ENCODE results near the gene FUT2. TPM values are rescaled to one million over a fixed set of nuclear protein-coding genes. Genes with fewer than 3 reads are reported as not detected.
"Not testable (repeated sequence)": the region's sequence is repeated elsewhere in the genome, so short reads cannot be mapped to it uniquely, and the experiment has no call there.

The FUT2 gene
- total RNA-seq, 4 donors from 2014 or later: 0.19 TPM; not detected in 3

DNA sequence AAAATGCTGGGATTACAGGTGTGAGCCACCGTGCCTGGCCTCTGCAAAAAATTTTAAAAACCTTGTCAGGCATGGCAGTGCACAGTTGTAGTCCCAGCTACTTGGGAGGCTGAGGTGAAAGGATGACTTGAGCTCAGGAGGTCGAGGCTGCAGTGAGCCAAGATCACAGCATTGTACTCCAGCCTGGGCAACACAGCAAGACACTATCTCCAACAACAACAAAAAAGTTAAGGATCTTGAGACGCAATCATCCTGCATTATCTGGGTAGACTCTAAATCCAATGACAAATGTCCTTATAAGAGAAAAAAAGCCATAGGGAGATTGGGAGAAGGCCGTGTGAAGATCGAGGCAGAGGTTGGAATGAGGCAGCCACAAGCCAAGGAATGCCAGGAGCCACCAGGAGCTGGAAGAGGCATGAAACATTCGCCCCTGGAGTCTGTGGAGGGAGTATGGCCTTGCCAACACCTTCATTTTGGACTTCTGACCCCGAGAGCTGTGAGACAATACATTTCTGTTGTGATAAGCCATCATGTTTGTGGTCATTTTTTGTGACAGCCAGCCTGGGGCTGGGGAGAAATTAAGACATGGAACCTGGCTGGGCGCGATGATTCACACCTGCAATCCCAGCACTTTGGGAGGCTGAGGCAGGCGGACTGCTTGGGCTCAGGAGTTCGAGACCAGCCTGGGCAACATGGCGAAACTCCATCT lies 44.6 kb upstream of the FUT2 start:
- TF ChIP-seq POLR2A (IDR thresholded peaks at IDR 0.05): no peak
- TF ChIP-seq, protein P1, sequence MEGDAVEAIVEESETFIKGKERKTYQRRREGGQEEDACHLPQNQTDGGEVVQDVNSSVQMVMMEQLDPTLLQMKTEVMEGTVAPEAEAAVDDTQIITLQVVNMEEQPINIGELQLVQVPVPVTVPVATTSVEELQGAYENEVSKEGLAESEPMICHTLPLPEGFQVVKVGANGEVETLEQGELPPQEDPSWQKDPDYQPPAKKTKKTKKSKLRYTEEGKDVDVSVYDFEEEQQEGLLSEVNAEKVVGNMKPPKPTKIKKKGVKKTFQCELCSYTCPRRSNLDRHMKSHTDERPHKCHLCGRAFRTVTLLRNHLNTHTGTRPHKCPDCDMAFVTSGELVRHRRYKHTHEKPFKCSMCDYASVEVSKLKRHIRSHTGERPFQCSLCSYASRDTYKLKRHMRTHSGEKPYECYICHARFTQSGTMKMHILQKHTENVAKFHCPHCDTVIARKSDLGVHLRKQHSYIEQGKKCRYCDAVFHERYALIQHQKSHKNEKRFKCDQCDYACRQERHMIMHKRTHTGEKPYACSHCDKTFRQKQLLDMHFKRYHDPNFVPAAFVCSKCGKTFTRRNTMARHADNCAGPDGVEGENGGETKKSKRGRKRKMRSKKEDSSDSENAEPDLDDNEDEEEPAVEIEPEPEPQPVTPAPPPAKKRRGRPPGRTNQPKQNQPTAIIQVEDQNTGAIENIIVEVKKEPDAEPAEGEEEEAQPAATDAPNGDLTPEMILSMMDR (IDR thresholded peaks at IDR 0.05 in 4 of 5, conservative IDR thresholded peaks at IDR 0.05 in 1 of 5): no peak
- H3K27me3 ChIP-seq: no peaks in the 10 kb centered on the region
- no peaks in the 10 kb centered on the region for H3K9me3 ChIP-seq
- no peak overlapping the region for H3K4me3 ChIP-seq
- H3K27ac ChIP-seq: no peak overlapping the region
- in situ Hi-C loops (cut with MboI; ENCODE audit: low sequenced_read_pairs in 4 of 4) (loop anchor here in 1 of 4 donors (10.0 kb wide), 1 partner anchor 64 kb away; the partner anchor contains the start of gene MAMSTR), intact Hi-C loops (cut with DNase I; ENCODE audit: low total_unique reads) (no loop called here)
- ATAC-seq (no peak), DNase-seq (no peak)
- no peaks in the 10 kb centered on the region for H3K36me3 ChIP-seq
- peaks cover under 1 to 2% of the 10 kb centered on the region in 2 donors for H3K4me1 ChIP-seq

DNA sequence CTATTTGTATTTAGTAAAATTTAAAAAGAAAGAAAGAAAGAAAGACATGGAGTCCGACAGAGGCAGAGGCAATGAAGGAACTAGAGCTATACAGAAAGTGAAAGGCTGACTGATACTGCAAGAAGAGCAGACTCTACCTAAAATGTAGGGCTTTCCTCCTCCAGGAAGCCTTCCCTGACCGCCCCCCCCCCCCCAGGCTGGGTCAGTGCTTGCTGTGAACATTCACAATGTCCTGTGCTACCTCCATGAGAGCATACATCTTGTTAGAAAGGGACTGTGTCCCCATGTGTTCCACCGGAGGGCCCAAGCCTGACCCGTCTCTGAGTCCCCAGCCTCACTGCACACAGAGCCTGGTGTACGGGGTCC lies 44.1 kb upstream of the FUT2 start:
- intact Hi-C loops (cut with DNase I; ENCODE audit: low total_unique reads) (no loop called here), in situ Hi-C loops (cut with MboI; ENCODE audit: low sequenced_read_pairs in 4 of 4) (loop anchor here in 1 of 4 donors (10.0 kb wide), 1 partner anchor 63 kb away; the partner anchor contains the start of gene MAMSTR)
- Histone ChIP-seq H3K27ac (no peak overlapping the region), H3K4me3 (no peak overlapping the region), H3K36me3 (no peaks in the 10 kb centered on the region), H3K27me3 (no peaks in the 10 kb centered on the region), H3K9me3 (no peaks in the 10 kb centered on the region), H3K4me1 (no peaks in the 10 kb centered on the region)
- no peak for TF ChIP-seq POLR2A (IDR thresholded peaks at IDR 0.05)
- TF ChIP-seq, protein P1 (IDR thresholded peaks at IDR 0.05 in 4 of 5, conservative IDR thresholded peaks at IDR 0.05 in 1 of 5): no peak
- no peak for DNase-seq
- ATAC-seq: no peak

DNA sequence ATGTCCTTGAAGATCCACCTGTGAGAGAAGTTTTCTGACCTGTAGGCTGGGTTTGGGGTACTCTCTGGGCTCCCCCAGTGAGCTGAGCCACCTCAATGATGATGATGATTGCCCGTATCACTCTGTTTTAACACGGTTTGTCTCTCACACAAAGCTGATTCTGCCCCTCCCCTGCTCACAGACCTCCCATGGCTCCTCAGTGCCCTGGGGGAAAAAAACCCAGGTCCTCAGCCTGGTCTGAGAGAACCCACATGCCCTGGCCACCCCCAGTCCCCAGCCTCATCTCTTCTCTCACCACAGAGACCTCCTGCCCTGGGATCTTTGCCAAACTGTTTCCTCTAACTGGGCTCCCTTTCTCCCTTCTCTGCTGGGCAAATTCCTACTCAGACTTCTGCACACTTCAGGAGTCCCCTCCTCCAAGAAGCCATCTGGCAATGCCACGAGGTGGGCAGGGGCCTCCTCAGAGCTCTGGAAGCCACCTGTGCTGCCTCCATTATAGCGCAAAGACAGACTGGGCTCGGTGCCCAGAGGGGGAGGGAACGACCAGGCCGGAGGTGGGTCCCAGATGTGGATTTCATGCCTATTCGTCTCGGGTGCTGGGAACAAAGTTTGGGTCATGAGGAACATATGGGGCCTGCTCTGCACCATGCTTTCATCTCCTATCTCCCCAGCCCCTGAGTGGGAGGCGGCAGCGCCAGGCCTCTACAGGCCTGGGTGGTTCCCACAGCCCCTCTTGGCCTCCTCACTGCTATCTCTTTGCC lies 41.3 kb upstream of the FUT2 start:
- H3K27ac ChIP-seq: no peak overlapping the region
- H3K4me1 ChIP-seq: no peaks in the 10 kb centered on the region
- intact Hi-C loops (cut with DNase I; ENCODE audit: low total_unique reads): no loop called here
- no peak for ATAC-seq
- in situ Hi-C loops (cut with MboI; ENCODE audit: low sequenced_read_pairs in 4 of 4): loop anchor here in 1 of 4 donors (10.0 kb wide), 1 partner anchor 60 kb away; the partner anchor contains the start of gene MAMSTR
- TF ChIP-seq, protein P1 (IDR thresholded peaks at IDR 0.05 in 4 of 5, conservative IDR thresholded peaks at IDR 0.05 in 1 of 5): no peak
- no peak for TF ChIP-seq POLR2A (IDR thresholded peaks at IDR 0.05)
- no peaks in the 10 kb centered on the region for H3K27me3 ChIP-seq
- no peak for DNase-seq
- H3K4me3 ChIP-seq: no peak overlapping the region
- H3K36me3 ChIP-seq: no peaks in the 10 kb centered on the region
- no peaks in the 10 kb centered on the region for H3K9me3 ChIP-seq

DNA sequence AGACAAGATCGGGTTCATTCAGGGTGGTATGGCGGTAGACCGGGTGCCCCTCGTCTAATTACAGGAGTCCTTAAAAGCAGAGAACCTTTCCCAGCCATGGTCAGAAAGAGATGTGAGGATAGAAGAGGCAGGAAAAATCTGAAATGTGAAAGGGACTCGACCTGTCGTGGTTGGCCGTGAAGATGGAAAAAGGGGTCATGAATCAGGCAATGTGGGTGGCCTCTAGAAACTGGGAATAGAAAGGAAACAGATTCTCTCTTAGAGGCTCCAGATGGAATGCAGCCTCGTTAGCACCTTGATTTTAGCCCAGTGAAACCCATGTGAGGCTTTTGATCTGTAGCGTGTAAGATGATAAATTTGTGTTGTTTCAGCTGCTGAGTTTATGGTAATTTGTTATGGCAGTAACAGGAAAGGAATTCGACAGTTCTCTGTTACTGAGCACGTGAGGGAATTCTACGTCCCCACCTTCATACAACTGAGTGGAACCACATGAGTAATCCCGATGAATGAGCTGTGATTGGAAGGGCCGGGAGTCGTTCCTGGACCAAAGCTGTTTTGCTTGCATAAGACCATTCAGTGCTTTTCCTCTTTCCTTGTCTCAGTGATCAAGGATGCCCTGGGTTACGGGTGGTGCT lies 38.8 kb upstream of the FUT2 start:
- in situ Hi-C loops (cut with MboI; ENCODE audit: low sequenced_read_pairs in 4 of 4) (loop anchor here in 1 of 4 donors (10.0 kb wide), 1 partner anchor 58 kb away; the partner anchor contains the start of gene MAMSTR), intact Hi-C loops (cut with DNase I; ENCODE audit: low total_unique reads) (no loop called here)
- H3K27me3 ChIP-seq: no peaks in the 10 kb centered on the region
- no peak overlapping the region for H3K27ac ChIP-seq
- no peak for DNase-seq
- TF ChIP-seq POLR2A (IDR thresholded peaks at IDR 0.05): no peak
- TF ChIP-seq, protein P1 (IDR thresholded peaks at IDR 0.05 in 4 of 5, conservative IDR thresholded peaks at IDR 0.05 in 1 of 5): no peak
- no peaks in the 10 kb centered on the region for H3K36me3 ChIP-seq
- no peak overlapping the region for H3K4me3 ChIP-seq
- no peaks in the 10 kb centered on the region for H3K9me3 ChIP-seq
- no peaks in the 10 kb centered on the region for H3K4me1 ChIP-seq
- ATAC-seq: no peak

DNA sequence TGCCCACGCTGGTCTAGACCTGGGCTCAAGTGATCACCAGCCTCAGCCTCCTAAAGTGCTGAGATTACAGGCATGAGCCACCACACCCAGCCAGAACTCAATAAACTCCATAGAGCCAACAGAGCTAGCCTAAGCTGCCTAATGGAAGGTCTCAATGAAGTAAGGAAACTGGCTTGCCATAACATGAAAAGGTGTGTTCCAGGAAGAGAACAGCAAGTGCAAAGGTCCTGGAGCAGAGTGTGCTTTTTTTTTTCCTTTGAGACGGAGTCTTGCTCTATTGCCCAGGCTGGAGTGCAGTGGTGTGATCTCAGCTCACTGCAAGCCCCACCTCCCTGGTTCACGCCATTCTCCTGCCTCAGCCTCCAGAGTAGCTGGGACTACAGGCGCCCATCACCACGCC lies 37.9 kb upstream of the FUT2 start:
- H3K36me3 ChIP-seq; H3K27ac ChIP-seq; H3K27me3 ChIP-seq; intact Hi-C loops (cut with DNase I; ENCODE audit: low total_unique reads); H3K4me1 ChIP-seq; DNase-seq; H3K9me3 ChIP-seq; H3K4me3 ChIP-seq; ATAC-seq: not testable (repeated sequence)
- in situ Hi-C loops (cut with MboI; ENCODE audit: low sequenced_read_pairs in 4 of 4): loop anchor here in 1 of 4 donors (10.0 kb wide), 1 partner anchor 57 kb away; the partner anchor contains the start of gene MAMSTR
